HG03064 (cell line): ENCODE results near the gene CCSER1.
"Not testable (repeated sequence)": the region's sequence is repeated elsewhere in the genome, so short reads cannot be mapped to it uniquely, and the experiment has no call there.

Experiments used
- ATAC-seq: cut with Tn5 transposase; IDR thresholded peaks from one replicate; pipeline ENCODE4 v1.9.1; 2021; ENCODE audit warnings: low read depth; ENCODE audit not compliant: unreplicated experiment

Gene CCSER1

GRCh38 chr4:91099666-91100065 lies 972.5 kb downstream of the CCSER1 start:
- ATAC-seq = no peak

GRCh38 chr4:91108751-91109150 lies 981.6 kb downstream of the CCSER1 start:
- ATAC-seq = no peak

- no peak for ATAC-seq
These were observed 984.4 kb downstream of the CCSER1 start for GRCh38 chr4:91111556-91111955.

GRCh38 chr4:91113130-91113706 lies 986.0 kb downstream of the CCSER1 start:
- ATAC-seq = no peak

- no peak for ATAC-seq
These were observed 987.2 kb downstream of the CCSER1 start for GRCh38 chr4:91114386-91114785.

GRCh38 chr4:91116861-91117260 lies 989.7 kb downstream of the CCSER1 start:
- no peak for ATAC-seq

- ATAC-seq = no peak
These were observed 991.4 kb downstream of the CCSER1 start for GRCh38 chr4:91118597-91118996.

- ATAC-seq = no peak
These were observed 996.5 kb downstream of the CCSER1 start for GRCh38 chr4:91123742-91124141.

- no peak for ATAC-seq
These were observed 1000.0 kb downstream of the CCSER1 start for GRCh38 chr4:91127192-91127591.

GRCh38 chr4:91127831-91128230 lies 1000.6 kb downstream of the CCSER1 start:
- ATAC-seq = no peak

- no peak for ATAC-seq
These were observed 1001.3 kb downstream of the CCSER1 start for GRCh38 chr4:91128519-91128918.

- no peak for ATAC-seq
These were observed 1019.9 kb downstream of the CCSER1 start for GRCh38 chr4:91147067-91147466.

- ATAC-seq = not testable (repeated sequence)
These were observed 1026.8 kb downstream of the CCSER1 start for GRCh38 chr4:91154041-91154440.

- not testable (repeated sequence) for ATAC-seq
These were observed 1040.9 kb downstream of the CCSER1 start for GRCh38 chr4:91167864-91168653.

GRCh38 chr4:91170768-91171167 lies 1043.6 kb downstream of the CCSER1 start:
- ATAC-seq = no peak

- ATAC-seq = no peak
These were observed 1044.0 kb downstream of the CCSER1 start for GRCh38 chr4:91171217-91171616.

- ATAC-seq = not testable (repeated sequence)
These were observed 1057.9 kb downstream of the CCSER1 start for GRCh38 chr4:91185061-91185460.

GRCh38 chr4:91198951-91199350 lies 1071.8 kb downstream of the CCSER1 start:
- ATAC-seq = no peak

GRCh38 chr4:91207535-91207934 lies 1080.3 kb downstream of the CCSER1 start:
- no peak for ATAC-seq

GRCh38 chr4:91212211-91212610 lies 1085.0 kb downstream of the CCSER1 start:
- ATAC-seq = no peak

- not testable (repeated sequence) for ATAC-seq
These were observed 1090.7 kb downstream of the CCSER1 start for GRCh38 chr4:91217831-91218403.

GRCh38 chr4:91220315-91220714 lies 1093.1 kb downstream of the CCSER1 start:
- no peak for ATAC-seq
